KOPT-K1 (cell line): ENCODE data around the gene FEM1C.
"Not testable (repeated sequence)": the region's sequence is repeated elsewhere in the genome, so short reads cannot be mapped to it uniquely, and the experiment has no call there.

ENCODE experiments used
- H3K27ac ChIP-seq: fragments of 200-600 bp; sonication (generic); 2 replicates; pipeline ENCODE4 v1.5.1; 2016; ENCODE audit warnings: antibody characterized with exemption, mild to moderate bottlenecking, low read depth, low read length; ENCODE audit not compliant: poor library complexity, severe bottlenecking
- H3K36me3 ChIP-seq: fragments of 200-600 bp; sonication (generic); 2 replicates; pipeline ENCODE4 v1.5.1; 2017; ENCODE audit warnings: antibody characterized with exemption, mild to moderate bottlenecking, low read length, moderate library complexity; ENCODE audit not compliant: insufficient read depth
- H3K9me3 ChIP-seq: fragments of 200-600 bp; sonication (generic); 2 replicates; pipeline ENCODE4 v1.5.1; 2017; ENCODE audit warnings: antibody characterized with exemption, low read length, mild to moderate bottlenecking; ENCODE audit not compliant: insufficient read depth, poor library complexity, severe bottlenecking

FEM1C gene

DNA sequence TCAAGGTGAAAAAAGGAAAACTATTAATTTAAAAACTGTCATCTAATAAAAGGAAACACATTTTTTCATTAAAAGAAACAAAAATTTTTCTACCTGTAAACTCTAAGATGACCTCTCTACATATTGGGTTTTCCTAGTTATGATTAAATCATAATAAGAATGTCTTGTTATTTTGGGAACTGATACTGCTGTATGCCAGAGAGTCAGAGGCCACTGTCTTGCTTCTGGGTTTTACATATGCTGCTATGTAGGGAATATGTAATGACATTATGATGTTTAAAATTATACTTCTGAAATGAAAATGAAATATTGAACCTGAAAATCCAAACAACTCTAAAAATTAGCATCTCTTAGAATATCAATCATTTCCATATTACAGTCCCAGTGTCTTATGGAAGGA, 63.7 kb downstream of the FEM1C start:
- Histone ChIP-seq H3K36me3 (no peaks in the 10 kb centered on the region), H3K9me3 (no peaks in the 10 kb centered on the region), H3K27ac (no peak overlapping the region)

DNA sequence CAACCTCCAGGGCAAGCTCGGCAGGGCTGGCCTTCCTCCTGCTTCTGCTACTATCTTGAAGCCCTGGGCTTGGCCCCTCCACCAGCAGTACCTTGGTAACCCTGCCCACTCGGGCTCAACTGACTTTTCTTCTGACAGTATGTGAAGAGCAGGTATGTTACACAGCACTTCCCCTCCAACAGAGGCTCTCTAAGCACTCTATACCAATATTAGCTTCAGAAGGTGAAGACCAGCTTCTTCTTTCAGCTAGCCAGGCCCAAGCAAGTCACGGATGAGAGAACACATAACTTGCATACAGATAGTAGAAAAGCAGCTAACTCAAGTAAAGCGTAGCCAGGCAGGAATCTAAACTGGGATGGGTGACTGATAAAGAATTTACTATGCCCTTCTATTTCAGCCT, 64.3 kb downstream of the FEM1C start:
- Histone ChIP-seq H3K27ac (no peak overlapping the region), H3K9me3 (no peaks in the 10 kb centered on the region)

DNA sequence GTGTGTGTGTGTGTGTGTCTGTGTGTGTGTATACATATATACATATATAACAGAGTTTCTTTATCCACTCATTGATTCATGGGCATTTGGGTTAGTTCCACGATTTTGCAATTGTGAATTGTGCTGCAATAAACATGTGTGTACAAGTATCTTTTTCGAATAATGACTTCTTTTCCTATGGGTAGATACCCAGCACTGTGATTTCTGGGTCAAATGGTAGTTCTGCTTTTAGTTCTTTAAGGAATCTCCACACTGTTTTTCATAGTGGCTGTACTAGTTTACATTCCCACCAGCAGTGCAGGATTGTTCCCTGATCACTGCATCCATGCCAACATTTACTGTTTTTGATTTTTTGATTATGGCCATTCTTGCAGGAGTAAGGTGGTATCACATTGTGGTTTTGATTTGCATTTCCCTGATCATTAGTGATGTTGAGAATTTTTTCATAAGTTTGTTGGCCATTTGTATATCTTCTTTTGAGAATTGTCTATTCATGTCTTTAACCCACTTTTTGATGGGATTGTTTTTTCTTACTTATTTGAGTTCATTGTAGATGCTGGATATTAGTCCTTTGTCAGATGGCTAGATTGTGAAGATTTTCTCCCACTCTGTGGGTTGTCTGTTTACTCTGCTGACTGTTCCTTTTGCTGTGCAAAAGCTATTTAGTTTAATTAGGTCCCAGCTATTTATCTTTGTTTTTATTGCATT, 65.3 kb downstream of the FEM1C start:
- H3K27ac ChIP-seq, H3K9me3 ChIP-seq, H3K36me3 ChIP-seq: not testable (repeated sequence)

More for the DNA sequence above, 64.3 kb downstream of the FEM1C start:
- H3K36me3 ChIP-seq: no peaks in the 10 kb centered on the region

DNA sequence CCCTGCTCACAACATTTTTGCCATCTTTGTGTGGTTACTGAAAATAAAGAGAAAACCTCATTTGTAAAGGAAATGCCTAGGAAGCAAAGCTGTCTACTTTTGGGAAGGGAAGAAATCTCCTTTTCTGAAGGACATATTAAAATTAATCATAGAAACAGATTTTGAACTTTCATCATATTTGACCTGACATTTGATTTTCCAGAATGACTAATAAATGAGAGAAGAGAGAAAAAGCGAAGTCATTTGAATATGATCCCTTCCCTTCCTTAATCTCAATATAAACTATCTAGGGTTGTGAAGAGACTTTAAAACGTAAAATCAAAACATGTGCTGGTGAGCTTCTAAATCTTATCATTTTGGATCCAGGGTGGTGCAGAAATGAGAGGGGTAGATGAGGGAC, 66.3 kb downstream of the FEM1C start:
- Histone ChIP-seq H3K27ac (no peak overlapping the region), H3K9me3 (no peaks in the 10 kb centered on the region), H3K36me3 (no peaks in the 10 kb centered on the region)

DNA sequence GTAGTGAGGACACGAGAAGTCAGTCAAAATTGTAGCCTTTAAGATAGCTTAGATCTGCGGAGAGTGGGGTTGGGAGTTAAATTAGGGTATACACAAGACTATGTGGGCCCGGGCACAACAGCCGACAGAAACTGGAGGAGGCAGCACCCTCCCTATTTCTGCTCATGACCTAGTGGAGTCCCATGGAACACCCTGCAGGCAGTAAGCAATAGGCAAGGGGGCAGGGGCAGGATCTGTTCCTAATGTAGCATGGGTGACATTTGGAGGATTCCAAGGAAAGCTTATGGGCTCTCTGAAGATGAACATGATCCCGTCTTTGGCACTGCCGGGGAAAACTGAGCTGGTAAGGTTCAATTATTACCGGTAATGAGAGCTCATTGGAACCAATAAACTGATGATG, 67.0 kb downstream of the FEM1C start:
- Histone ChIP-seq H3K36me3 (no peaks in the 10 kb centered on the region), H3K9me3 (no peaks in the 10 kb centered on the region), H3K27ac (no peak overlapping the region)

DNA sequence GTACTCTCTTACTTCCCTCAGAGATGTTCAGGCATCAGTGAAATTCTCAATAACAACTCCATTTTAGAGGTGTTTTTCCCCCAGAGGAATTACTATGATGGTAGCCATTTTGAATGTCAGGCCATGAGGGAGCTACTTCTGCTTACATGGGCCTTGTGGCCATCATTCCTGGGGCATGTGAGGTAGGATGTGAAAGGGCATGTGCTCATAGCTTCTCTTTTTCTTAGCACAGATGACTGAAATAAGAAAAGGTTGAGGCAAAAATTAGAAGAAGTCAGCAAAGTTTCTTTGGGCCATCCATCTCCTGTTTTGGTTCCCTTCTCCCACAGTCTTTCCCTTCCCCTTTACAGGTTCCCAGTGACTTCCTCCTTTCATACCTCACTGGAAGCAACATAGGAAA, 68.8 kb downstream of the FEM1C start:
- H3K27ac ChIP-seq: no peak overlapping the region
- no peaks in the 10 kb centered on the region for H3K9me3 ChIP-seq
- no peaks in the 10 kb centered on the region for H3K36me3 ChIP-seq

DNA sequence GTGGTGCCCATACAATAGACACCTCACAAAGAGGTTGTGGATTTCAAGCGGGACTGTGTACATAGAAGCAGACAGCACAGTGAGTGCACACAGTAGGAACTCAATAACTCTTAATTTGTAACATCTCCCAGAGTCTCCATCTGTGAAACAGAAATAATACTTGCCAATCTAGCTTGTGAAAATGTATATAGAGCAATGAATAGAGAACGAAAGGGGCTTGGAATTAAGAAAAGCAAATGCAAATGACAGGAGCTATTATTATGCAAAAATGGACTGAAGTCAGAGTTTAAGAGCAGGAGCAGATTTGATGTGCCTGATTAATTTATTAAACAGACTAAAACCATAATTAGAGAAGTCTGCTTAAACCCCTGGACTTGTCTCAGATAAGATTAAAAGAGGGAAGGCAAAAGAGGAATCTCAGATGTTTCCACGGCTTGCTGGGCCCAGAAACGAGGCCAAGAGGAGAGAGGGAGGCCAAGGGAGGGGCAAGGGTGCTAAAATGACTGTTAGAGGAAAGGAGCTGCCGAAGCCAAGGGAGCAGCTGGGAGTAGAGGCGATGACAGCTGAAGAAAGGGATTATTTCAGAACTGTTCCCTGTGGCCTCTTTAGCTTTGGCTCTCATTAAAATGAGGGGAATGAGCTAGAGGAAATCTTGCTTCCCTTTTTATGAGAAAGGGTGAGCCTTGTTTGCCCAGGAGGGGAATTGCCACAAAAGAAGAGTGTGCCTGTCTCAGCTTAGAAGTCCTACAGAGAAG, 72.1 kb downstream of the FEM1C start:
- Histone ChIP-seq H3K36me3 (no peaks in the 10 kb centered on the region), H3K9me3 (no peaks in the 10 kb centered on the region), H3K27ac (no peak overlapping the region)

DNA sequence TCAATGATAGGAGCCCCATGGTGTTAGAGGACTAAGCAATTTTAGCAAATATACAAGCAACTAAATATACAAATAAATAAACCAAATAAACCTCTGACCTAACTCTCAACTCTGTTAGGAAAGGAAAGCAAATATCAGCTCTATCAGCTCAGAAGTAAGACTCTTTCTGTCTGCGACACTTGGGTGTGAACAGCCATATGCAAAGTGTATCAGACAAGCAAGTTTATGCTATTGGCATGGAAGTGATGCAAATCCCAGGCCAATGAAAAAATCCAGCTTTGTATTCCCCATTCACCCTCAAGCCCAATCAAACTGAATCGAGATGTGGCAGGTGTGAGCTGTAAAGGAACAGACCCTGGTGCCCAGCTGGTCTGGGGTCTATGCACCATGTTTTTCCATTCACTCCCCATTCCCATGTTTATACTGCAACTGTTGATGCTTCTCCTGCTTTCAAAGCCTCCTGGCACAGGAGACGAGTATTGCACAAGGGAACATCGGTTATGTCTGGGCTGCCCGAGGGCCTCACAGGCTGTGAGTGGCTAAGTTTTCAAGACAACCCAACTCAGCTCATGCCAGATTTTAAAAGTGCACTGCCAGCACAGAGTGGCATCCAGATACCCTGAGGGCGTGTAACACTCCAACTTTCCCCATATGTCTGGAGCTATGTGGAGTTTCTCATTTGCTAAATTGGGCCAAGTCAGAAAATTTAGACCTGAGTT, 73.1 kb downstream of the FEM1C start:
- Histone ChIP-seq H3K9me3 (no peaks in the 10 kb centered on the region), H3K36me3 (no peaks in the 10 kb centered on the region), H3K27ac (no peak overlapping the region)

DNA sequence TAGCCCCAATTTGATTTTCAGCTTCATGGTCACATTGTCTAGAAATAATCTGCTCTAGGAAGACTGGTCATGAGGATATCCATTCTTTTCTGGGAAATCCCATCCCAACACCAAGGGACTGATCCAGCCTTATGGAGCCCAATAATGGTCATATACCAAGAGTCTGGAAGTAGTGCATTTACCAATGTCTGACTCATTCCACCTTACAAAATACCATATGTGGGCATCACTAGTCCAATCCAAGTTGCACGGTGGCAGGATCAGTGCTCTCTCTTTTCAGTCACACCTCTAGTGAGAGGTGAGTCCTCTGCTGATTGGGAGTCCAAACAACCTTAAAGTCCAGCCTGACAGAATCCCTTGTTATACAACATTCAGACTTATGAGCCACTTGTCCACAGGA, 73.7 kb downstream of the FEM1C start:
- H3K36me3 ChIP-seq: no peaks in the 10 kb centered on the region
- H3K9me3 ChIP-seq: no peaks in the 10 kb centered on the region
- no peak overlapping the region for H3K27ac ChIP-seq
